ENCODE results near the gene STIMATE. TPM values are rescaled to one million over a fixed set of nuclear protein-coding genes. Genes with fewer than 3 reads are reported as not detected.

STIMATE gene
- total and polyA plus RNA-seq, 10 of the 15 experiments (the other 5 are each of a cell fraction or from before 2014, with no cell fraction given), result 0.24 to 24.1 (median 15.4) TPM

DNA sequence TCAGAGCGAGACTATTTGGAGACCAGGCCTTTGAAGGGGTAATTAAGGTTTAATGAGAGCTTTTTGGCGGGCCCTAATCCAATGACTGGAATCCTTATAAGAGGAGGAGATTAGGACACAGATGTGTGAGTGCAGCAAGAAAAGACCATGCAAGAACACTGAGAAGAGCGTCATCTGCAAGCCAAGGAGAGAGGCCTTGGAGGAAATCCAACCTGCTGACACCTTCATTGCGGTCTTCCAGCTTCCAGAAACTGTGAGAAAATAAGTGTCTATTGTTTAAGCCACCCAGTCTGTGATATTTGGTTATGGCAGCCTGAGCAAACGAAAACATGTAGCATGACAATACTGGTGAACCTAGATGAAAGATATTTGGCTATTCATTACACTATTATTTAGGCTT, 39.5 kb downstream of the STIMATE start:
- 63% methylated on average over 5 of the region's 5 CpGs for WGBS (ENCODE audit: insufficient coverage, insufficient replicate concordance, low lambda C conversion rate, missing lambda C conversion rate)
- POLR2A ChIA-PET, result no interaction called here
- no peak for ATAC-seq
- no TSS peak for BruUV-seq (replicated peaks)
- Histone ChIP-seq H3K4me2 (ENCODE audit: control insufficient read depth, insufficient read depth) (no peak overlapping the region), H4K20me1 (ENCODE audit: control insufficient read depth, insufficient read depth) (no peaks in the 10 kb centered on the region), H3K27me3 (replicated peaks in 1 of 2; ENCODE audit: control insufficient read depth in 2 of 2, insufficient read depth in 2 of 2, low read length in 1 of 2) (no peaks in the 10 kb centered on the region), H3K79me2 (ENCODE audit: control insufficient read depth, insufficient read depth, low read length) (no peaks in the 10 kb centered on the region), H3K4me3 (no peak overlapping the region), H2AFZ (ENCODE audit: control insufficient read depth, low read depth, low read length) (no peak overlapping the region), H3K27ac (ENCODE audit: control insufficient read depth, insufficient read depth) (no peak overlapping the region), H3K36me3 (ENCODE audit: control insufficient read depth in 2 of 2, insufficient read depth in 2 of 2, low read length in 1 of 2) (peaks cover 1 to 6% of the 10 kb centered on the region in 2 experiments; a peak in 3 of 4 replicates), H3K9me3 (replicated peaks; ENCODE audit: control insufficient read depth, insufficient read depth, low read length) (no peaks in the 10 kb centered on the region), H3K4me1 (ENCODE audit: control insufficient read depth, insufficient read depth, low read length) (no peaks in the 10 kb centered on the region; the same call in 1 of the 2 replicates), H3K9ac (ENCODE audit: control insufficient read depth, insufficient read depth, low read length) (no peak overlapping the region)
- SMC1A ChIA-PET (ENCODE audit: uncharacterized antibody, unreplicated experiment), result no interaction called here
- DNase-seq (ENCODE audit: low read depth, low spot score), result no peak
- RAD21 ChIA-PET (ENCODE audit: unreplicated experiment), result interaction anchor here (0.8 kb wide), 1 partner anchor 35 kb away, joined by 3 read pairs; no protein-coding TSS in a partner anchor
- CTCF ChIA-PET, result interaction anchor here (0.6 to 2.1 kb wide), 2 partner anchors 10 to 455 kb away, joined by 3 to 5 read pairs; no protein-coding TSS in a partner anchor
- intact Hi-C loops (cut with micrococcal nuclease; ENCODE audit: unreplicated experiment) (no loop called here), in situ Hi-C loops (cut with MboI) (no loop called here)
- FAIRE-seq, result no peak
- no peak for TF ChIP-seq RAD21 (IDR thresholded peaks at IDR 0.05; ENCODE audit: insufficient read depth, low read depth, low read length)
- TF ChIP-seq, protein P1, sequence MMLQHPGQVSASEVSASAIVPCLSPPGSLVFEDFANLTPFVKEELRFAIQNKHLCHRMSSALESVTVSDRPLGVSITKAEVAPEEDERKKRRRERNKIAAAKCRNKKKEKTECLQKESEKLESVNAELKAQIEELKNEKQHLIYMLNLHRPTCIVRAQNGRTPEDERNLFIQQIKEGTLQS (IDR thresholded peaks at IDR 0.05; ENCODE audit: borderline replicate concordance, extremely low read depth, low read depth, low read length), result no peak

DNA sequence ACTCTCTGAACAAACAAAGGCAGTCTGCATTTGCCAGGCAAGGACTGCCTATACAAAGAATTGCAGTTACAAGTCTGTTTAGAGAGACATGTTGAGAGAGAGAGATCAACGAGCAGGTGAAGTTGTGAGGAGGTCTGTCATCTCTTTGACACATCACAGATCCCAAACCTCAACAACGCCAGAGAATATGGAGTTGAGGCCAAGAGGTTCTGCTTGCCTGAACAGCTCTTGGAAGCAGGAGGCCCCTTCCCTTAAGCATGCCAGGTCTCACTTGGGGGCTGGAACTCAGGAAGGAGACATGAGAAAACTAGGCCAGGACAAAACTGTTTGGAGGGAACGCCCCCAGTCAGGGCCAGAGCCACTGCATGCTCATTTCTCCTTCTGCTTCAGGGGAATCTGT, 40.2 kb downstream of the STIMATE start:
- CTCF ChIA-PET, result interaction anchor here (0.6 to 2.1 kb wide), 2 partner anchors 9 to 284 kb away, joined by 3 to 5 read pairs; no protein-coding TSS in a partner anchor
- in situ Hi-C loops (cut with MboI) (no loop called here), intact Hi-C loops (cut with micrococcal nuclease; ENCODE audit: unreplicated experiment) (no loop called here)
- no peak overlapping the region for H3K27ac ChIP-seq (ENCODE audit: control insufficient read depth, insufficient read depth)
- FAIRE-seq, result no peak
- H3K36me3 ChIP-seq (ENCODE audit: control insufficient read depth in 2 of 2, insufficient read depth in 2 of 2, low read length in 1 of 2), result peaks cover 2 to 6% of the 10 kb centered on the region in 2 experiments; a peak in 2 of 4 replicates
- H4K20me1 ChIP-seq (ENCODE audit: control insufficient read depth, insufficient read depth), result no peaks in the 10 kb centered on the region
- TF ChIP-seq TCF7 (IDR thresholded peaks at IDR 0.05; ENCODE audit: borderline replicate concordance) (no peak), SMC3 (IDR thresholded peaks at IDR 0.05; ENCODE audit: borderline replicate concordance, low read length) (no peak), MTA3 (IDR thresholded peaks at IDR 0.05; ENCODE audit: borderline replicate concordance, low read length) (no peak), SUPT20H (IDR thresholded peaks at IDR 0.05; ENCODE audit: borderline replicate concordance, control insufficient read depth, low read depth, low read length) (no peak), GABPA (IDR thresholded peaks at IDR 0.05; ENCODE audit: low read depth) (no peak)
- no peak overlapping the region for H3K9ac ChIP-seq (ENCODE audit: control insufficient read depth, insufficient read depth, low read length)
- no peaks in the 10 kb centered on the region for H3K27me3 ChIP-seq (replicated peaks in 1 of 2; ENCODE audit: control insufficient read depth in 2 of 2, insufficient read depth in 2 of 2, low read length in 1 of 2)
- DNase-seq (ENCODE audit: low read depth, low spot score), result no peak
- RAD21 ChIA-PET (ENCODE audit: unreplicated experiment), result no interaction called here
- no peaks in the 10 kb centered on the region; the same call in 1 of the 2 replicates for H3K4me1 ChIP-seq (ENCODE audit: control insufficient read depth, insufficient read depth, low read length)
- SMC1A ChIA-PET (ENCODE audit: uncharacterized antibody, unreplicated experiment), result no interaction called here
- no TSS peak for BruUV-seq (replicated peaks)
- no peaks in the 10 kb centered on the region for H3K79me2 ChIP-seq (ENCODE audit: control insufficient read depth, insufficient read depth, low read length)
- H3K9me3 ChIP-seq (replicated peaks; ENCODE audit: control insufficient read depth, insufficient read depth, low read length), result no peaks in the 10 kb centered on the region
- no peak overlapping the region for H2AFZ ChIP-seq (ENCODE audit: control insufficient read depth, low read depth, low read length)
- POLR2A ChIA-PET, result no interaction called here
- ATAC-seq, result no peak
- H3K4me2 ChIP-seq (ENCODE audit: control insufficient read depth, insufficient read depth), result no peak overlapping the region
- no peak overlapping the region for H3K4me3 ChIP-seq
- WGBS (ENCODE audit: insufficient coverage, insufficient replicate concordance, low lambda C conversion rate, missing lambda C conversion rate), result 77% methylated on average over 3 of the region's 3 CpGs

Measured in GM12878 (cell line).